LHCN-M2 (cell line): ENCODE measurements around the gene IL23A. TPM values are rescaled to one million over a fixed set of nuclear protein-coding genes. Genes with fewer than 3 reads are reported as not detected.
"Not testable (repeated sequence)": the region's sequence is repeated elsewhere in the genome, so short reads cannot be mapped to it uniquely, and the experiment has no call there.

Experiments
- DNase-seq: peaks from one replicate; pipeline ENCODE4 v3.0.0-alpha.2; 2012; ENCODE audit warnings: low read depth
- total RNA-seq: library from RNA; depleted of rRNA; stranded (reverse); fragments of >200 nt; gene quantifications from 2 replicates; pipeline ENCODE4 v1.2.3, GENCODE V29; 2014

IL23A gene
- total RNA-seq, 1 experiment from 2014 or later: 0.29 TPM

DNA sequence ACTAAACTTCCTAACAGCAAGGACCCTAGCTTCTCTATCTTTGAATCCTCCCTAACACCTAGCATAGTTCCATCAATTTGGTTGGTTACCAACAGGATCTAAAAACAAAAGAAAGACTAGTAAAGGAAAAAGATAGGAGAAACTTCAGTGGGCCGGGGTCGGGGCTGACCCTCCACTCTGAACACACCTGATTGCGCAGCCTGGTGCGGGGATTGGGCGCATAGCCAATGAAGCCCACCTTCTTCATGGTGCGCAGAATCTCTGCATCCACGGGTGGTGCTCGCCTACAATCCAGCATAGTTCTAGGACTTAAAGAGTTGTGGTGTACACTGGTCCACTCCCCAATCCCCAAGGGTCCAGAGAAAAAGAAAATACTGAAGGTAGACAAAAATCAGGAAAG is 12.6 kb upstream of the IL23A start:
- DNase-seq: no peak

DNA sequence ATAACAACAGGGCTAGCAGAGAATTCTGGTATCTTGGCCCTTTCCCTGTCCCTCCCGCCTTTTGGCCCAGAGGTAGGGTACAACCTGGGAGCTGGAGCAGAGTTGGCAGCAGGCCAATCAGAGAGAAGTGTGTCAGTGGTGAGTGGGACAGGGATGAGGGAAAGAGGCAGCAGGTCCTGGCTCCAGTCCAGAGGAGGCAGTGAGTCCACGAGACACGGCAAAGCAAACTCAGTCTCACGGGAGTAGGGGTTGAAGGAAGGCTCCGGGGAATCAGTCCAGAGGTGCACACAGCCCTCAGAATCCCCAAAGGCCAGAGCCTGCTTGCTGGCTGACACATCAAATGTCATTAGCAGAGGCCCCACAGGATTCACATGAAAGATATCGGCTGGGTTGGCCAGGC is 12.2 kb upstream of the IL23A start:
- no peak for DNase-seq

DNA sequence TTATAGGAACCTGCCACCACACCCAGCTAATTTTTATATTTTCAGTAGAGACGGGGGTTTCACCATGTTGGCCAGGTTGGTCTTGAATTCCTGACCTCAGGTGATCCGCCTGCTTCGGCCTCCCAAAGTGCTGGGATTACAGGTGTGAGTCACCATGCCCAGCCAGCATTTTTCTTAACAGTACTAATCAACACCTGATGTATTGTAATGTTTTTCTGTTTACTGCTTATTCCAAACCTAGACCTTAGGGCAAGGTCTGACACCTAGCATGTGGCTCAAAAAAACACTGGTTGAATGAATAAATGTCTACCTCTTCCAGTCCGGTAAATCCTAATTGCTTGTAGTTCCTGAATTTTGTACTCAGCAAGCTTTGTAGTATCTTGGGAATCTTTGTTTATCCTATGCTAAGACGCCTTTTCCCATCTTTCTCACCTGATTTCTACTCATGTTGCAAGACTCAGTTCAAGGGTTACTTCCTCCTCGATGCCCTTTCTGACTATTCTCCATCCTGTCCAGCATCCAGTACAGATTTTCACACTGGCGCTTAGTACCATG is 7.7 kb upstream of the IL23A start:
- no peak for DNase-seq

DNA sequence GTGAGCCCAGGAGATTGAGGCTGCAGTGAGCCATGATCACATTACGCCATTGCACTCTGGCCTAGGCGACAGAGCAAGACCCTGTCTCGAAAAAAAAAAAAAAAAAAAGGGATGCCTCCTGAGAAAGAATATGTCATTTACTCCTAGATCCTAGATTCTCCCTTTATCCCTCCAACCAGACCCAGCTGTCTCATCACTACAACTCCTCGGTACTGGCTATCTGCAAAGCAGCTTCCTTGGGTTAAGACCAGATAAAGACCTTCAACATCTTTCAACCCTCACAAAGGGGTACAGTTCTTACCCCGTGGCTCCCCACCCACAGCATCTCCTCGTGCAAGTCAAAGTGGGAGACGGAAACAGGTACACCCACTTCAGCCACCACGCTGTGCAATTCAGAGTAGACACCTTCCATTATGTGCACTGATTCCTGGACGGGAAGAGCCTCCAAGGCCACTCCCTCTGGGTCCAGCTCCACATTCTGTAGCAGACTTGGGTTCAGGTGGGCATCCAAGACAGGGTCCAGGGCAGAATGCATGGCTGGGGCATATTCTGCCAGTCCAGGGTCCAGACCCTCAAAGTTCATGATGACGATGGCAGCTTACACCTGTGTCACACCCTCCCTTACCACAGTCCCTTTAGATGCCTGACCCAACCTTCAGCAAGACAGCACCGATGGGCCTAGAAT is 6.0 kb upstream of the IL23A start:
- DNase-seq: no peak

DNA sequence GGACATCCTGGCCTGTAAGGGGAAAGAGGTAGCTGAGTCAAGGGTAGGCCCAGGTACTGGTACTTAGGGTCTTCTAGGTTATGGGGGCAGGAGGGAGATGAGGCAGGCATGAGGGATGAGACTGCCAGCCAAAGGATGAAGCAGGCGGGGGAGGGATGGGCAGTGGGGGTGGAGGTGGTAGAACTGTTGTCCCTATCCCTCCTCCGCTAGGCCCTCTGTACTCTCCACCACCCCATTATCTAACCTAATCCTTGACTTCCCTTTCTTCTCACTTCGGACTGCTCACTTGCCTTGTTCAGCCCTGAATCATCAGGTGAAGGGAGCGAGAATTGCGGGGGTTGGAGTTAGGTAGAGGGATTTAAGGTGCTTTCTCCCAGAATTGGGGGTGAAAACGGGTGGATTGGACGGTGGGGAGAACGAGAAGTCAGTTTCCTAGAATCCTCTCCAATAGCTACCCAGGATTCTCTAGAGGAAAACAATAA is 5.4 kb upstream of the IL23A start:
- DNase-seq: no peak

DNA sequence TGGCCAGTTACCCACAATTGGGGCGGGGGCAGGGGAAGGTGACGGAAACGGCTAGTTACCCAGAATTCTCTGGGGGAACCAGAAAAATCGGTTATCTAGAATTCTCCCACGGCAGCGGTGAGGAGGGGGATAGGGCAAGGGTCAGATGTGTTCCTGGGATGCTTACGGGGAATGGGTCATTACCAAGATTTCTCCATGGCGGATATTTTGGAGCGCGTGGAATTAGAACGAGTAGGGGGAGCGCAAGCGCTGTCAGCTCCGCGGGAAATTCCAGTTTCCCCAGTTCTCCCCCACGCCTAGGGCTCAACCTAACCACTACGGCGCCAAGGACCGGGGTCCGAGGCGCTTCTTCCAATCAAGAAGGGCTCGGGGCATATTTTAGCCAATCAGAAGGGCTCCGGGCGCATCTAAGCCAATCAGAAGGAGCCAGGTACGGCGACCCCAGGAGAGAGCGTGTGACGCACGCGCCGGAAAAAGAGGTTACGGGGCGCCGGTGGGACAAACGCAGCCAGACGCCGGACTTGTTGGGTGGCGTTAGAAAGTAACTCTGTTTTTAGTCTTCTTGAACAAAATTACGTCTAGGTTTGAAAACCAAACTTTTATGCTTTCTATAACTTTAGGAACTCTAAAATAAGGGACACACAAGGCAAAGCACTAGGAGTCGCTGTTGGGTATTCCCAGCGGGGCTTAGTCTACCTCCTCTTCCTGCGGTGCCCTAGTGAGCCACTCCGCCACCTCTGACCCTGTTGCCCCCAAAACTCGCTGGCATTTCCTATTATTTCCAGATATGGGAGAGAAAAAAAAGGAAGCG is 4.8 kb upstream of the IL23A start, which contains the start of gene PAN2:
Gene PAN2, minus strand, starts transcription at position 322 of the 811 bp plus-strand sequence. CDS start 906 bp downstream, outside the sequence.
- DNase-seq: peak; percentile 99

GRCh38 chr12:56334490-56334793 is 4.2 kb upstream of the IL23A start:
- no peak for DNase-seq

- not testable (repeated sequence) for DNase-seq
These were observed 3.2 kb upstream of the IL23A start for GRCh38 chr12:56335527-56335926.

GRCh38 chr12:56336361-56337167 is 2.1 kb upstream of the IL23A start:
- DNase-seq: no peak

GRCh38 chr12:56337753-56338251 is 882 bp upstream of the IL23A start:
- DNase-seq: no peak

- no peak for DNase-seq
These were observed 406 bp downstream of the IL23A start for GRCh38 chr12:56339158-56339422.

GRCh38 chr12:56341616-56342015 is 2.9 kb downstream of the IL23A start:
- DNase-seq: no peak

DNA sequence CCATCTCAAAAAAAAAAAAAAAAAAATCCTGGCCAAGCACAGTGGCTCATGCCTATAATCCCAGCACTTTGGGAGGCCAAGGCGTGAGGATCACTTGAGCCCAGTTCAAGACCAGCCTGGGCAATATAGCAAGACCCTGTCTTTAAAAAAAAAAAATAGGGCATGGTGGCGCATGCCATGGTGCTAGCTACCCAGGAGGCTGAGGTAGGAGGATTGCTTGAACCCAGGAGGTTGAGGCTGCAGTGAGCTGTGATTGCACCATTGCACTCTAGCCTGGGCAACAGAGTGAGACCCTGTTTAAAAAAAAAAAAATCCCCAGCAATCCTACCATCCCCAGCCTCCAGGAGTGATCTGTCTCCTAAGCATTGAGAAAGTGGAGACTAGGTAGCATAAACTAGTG is 3.6 kb downstream of the IL23A start:
- not testable (repeated sequence) for DNase-seq

DNA sequence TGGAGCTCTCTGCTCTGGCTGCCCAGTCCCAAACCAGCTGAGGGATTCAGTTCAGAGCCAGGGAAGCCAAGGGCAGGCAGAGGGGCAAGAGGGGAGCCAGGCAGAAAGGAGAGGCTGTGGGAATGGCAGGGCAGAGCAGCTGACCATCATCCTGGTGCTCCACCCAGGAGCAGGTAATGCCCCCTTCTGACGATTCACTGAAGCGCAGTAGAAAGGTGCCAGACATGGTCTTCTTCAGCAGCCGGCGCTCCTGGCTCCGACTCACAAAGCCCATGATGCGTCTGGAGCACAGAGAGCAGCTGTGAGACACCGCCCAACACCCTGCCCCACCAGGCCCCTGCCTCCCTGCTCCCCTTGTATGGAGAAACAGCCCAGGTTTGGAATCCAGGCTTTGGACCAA is 8.0 kb downstream of the IL23A start:
- DNase-seq: peak; percentile 31

DNA sequence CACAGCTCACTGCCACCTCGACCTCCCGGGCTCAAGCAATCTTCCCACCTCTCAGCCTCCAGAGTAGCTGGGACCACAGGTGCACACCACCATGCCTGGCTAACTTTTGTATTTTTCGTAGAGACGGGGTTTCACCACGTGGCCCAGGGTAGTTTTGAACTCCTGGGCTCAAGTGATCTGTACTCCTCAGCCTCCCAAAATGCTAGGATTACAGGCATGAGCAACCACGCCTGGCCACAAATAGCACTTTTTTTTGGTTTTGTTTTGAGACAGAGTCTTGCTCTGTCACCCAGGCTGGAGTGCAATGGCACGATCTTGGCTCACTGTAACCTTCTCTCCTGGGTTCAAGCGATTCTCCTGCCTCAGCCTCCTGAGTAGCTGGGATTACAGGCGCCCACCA is 8.6 kb downstream of the IL23A start:
- not testable (repeated sequence) for DNase-seq

GRCh38 chr12:56348776-56349175 is 10.1 kb downstream of the IL23A start:
- DNase-seq: no peak

GRCh38 chr12:56350662-56351061 is 12.0 kb downstream of the IL23A start:
- DNase-seq: no peak

- DNase-seq: no peak
These were observed 12.6 kb downstream of the IL23A start for GRCh38 chr12:56351325-56351724.

DNA sequence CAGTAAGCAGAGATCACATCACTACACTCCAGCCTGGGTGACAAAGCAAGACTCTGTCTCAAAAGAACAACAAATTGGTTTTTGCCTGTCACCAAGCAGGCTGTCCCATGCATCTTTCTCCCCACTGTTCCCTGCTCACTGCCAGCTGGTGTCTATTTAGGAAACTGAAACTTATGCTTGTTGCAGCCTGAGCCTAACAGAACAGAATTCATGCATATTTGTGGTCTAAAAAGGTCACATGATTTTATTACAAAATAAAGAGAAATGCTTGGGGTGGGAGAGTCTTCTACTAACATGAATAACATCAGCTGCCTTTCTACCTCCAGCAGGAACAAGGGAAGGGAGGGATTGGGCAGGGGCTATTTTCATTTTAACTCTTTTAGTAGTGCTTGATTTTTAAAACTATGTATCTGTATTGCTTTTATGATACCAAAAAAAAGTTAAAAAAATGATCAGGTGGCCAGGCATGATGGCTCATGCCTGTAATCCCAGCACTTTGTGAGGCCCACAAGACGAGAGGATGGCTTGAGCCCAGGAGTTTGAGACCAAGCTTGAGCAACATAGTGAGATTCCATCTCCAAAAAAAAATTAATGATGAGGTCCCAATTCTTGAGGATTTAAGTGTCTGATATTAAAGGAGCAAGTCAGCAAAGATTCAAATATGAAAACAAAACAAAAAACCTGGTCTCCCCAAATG is 20.3 kb downstream of the IL23A start:
- peak; percentile 89 for DNase-seq

- DNase-seq: peak; percentile 100
These were observed 21.4 kb downstream of the IL23A start, which contains the start of gene STAT2 for GRCh38 chr12:56359851-56360767. TSS of gene STAT2 (minus strand) at chr12:56360107. CDS start at chr12:56356571, 3,536 bp downstream.
